Esophagus squamous epithelium (tissue), 4 donors: Measurements from ENCODE around the gene VOPP1.

ENCODE experiments used
- POLR2A ChIP-seq, 4 donors: fragments of 450-650 bp; IDR thresholded peaks; one replicate each; pipeline ENCODE4 v1.6.1; 2017; ENCODE audit warnings: antibody characterized with exemption in 4 of 4, mild to moderate bottlenecking in 4 of 4, moderate library complexity in 3 of 4
- TF ChIP-seq, protein P1 (sequence below), 6 experiments: fragments of 450-650 bp in 4 of 6; fragments of 200-600 bp in 2 of 6; sonication (generic) in 2 of 6; IDR thresholded peaks; one replicate each; pipeline ENCODE4 v1.5.1; 2016 to 2019; ENCODE audit warnings: antibody characterized with exemption in 6 of 6, mild to moderate bottlenecking in 4 of 6, moderate library complexity in 4 of 6

GRCh38 chr7:55556492-55556891 is 15.8 kb downstream of the VOPP1 start:
- TF ChIP-seq POLR2A (IDR thresholded peaks at IDR 0.05): no peak
- TF ChIP-seq, protein P1, sequence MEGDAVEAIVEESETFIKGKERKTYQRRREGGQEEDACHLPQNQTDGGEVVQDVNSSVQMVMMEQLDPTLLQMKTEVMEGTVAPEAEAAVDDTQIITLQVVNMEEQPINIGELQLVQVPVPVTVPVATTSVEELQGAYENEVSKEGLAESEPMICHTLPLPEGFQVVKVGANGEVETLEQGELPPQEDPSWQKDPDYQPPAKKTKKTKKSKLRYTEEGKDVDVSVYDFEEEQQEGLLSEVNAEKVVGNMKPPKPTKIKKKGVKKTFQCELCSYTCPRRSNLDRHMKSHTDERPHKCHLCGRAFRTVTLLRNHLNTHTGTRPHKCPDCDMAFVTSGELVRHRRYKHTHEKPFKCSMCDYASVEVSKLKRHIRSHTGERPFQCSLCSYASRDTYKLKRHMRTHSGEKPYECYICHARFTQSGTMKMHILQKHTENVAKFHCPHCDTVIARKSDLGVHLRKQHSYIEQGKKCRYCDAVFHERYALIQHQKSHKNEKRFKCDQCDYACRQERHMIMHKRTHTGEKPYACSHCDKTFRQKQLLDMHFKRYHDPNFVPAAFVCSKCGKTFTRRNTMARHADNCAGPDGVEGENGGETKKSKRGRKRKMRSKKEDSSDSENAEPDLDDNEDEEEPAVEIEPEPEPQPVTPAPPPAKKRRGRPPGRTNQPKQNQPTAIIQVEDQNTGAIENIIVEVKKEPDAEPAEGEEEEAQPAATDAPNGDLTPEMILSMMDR (IDR thresholded peaks at IDR 0.05): no peak
